ENCODE data around the gene HRC.

DNA sequence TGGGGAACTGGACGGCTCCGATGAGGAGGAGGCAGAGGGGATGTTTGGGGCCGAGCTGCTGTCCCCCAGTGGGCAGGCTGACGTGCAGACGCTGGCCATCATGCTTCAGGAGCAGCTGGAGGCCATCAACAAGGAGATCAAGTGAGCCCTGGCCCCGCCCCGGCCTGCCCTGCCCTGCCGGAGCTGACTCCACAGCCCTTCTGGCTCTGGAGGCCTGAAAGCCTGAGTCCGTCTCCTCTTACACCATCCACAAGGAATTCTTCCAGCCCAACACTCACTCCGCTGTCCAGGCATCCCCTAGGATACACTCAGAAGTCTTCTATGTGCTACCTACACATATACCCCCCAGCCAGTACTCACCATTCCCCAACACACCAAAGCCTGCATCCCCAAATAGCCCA, 18.4 kb downstream of the HRC start:
- TF ChIP-seq, protein P1, sequence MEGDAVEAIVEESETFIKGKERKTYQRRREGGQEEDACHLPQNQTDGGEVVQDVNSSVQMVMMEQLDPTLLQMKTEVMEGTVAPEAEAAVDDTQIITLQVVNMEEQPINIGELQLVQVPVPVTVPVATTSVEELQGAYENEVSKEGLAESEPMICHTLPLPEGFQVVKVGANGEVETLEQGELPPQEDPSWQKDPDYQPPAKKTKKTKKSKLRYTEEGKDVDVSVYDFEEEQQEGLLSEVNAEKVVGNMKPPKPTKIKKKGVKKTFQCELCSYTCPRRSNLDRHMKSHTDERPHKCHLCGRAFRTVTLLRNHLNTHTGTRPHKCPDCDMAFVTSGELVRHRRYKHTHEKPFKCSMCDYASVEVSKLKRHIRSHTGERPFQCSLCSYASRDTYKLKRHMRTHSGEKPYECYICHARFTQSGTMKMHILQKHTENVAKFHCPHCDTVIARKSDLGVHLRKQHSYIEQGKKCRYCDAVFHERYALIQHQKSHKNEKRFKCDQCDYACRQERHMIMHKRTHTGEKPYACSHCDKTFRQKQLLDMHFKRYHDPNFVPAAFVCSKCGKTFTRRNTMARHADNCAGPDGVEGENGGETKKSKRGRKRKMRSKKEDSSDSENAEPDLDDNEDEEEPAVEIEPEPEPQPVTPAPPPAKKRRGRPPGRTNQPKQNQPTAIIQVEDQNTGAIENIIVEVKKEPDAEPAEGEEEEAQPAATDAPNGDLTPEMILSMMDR (IDR thresholded peaks at IDR 0.05), result no peak
- TF ChIP-seq POLR2A (IDR thresholded peaks at IDR 0.05), result no peak
